Left forelimb (tissue), 1 donor: ENCODE data around the gene TAS2R38.

Experiments used
- DNase-seq: peaks from one replicate; pipeline ENCODE4 v3.0.0-alpha.2; 2018; ENCODE audit warnings: low spot score

Gene TAS2R38

DNA sequence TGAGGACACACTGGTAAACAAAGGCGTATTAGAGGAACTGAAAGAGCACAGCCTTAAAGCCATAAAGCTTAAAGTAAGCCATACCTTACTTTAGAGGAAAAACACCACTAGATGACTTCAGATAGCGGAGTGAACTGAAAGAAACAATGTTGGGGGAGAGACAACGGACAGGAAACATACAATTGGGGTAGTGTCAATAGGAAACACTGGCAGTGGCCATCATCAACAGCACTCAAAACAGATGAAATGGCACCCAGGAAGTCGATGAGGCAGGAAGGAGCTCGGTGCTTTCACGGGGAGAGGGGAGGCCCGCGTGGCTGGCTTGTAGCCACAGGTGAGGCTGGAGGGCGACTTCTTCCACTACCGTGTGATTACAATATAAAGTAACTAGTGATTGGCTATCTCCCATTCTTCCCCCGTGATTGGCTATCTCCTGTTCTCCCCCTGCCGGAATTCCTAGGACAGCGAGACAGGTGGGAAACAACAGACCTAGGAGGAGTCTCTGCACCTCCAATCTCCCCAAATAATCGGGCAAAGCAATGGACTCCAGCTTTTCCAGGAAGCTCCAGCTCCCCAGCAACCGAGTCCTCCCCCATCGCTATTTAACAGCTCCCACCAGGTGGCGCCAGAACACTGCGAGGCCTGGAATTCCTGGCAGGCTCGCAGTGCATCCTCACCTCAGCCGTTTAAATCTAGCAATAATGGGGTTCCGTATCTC lies 2.4 kb upstream of the TAS2R38 start:
- DNase-seq: no peak

DNA sequence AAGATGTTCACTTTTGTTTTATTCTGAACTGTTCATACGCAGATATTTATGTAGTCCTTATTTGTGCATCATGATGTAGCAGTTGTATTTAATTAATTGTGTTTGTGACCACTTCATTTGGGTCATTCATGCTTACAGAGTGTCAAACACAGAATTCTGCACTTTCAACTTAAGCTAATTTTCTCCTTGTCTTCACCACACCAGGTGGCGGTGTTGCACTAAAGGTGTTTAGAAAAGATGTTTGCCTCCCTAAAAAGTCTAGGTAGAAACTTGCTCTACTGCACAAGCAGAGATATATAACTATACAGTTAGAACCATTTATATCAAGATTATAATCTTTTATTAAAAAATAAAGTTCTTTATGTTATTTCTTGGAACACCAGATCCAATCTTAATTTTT lies 1.3 kb upstream of the TAS2R38 start:
- DNase-seq: no peak

DNA sequence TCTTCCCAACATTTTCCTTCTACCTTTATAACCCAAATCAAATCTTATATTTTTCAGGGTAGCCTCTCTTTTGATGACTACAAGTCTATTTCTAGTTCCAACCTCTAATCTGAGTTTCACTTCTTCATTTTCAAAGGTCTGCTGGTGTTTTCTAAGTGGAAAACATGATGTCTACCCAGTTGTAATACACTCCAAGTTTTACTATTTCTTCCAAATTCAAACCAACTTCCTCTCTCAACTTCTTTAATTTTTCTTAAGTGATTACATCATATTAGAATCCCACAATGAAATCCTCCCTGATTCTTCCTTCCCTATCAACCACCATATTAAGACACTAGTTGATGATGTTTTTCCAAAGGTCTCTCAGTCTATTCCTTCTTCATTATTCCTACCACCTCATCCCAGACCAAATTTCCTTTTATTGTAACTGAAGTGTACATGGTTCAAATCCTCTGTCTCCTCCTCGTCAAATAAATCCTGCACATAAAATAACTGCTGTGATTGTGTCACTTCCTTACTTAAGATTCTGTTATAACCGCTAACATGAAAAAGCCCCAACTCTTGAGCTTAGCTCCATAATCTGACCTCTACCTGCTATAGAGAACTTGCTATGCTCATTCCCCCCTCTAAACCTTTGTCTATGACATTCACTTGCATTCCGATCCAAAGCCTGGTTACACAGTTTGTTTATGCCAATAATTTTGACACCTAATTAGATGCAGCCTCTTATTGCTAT lies 12.7 kb downstream of the TAS2R38 start:
- no peak for DNase-seq

DNA sequence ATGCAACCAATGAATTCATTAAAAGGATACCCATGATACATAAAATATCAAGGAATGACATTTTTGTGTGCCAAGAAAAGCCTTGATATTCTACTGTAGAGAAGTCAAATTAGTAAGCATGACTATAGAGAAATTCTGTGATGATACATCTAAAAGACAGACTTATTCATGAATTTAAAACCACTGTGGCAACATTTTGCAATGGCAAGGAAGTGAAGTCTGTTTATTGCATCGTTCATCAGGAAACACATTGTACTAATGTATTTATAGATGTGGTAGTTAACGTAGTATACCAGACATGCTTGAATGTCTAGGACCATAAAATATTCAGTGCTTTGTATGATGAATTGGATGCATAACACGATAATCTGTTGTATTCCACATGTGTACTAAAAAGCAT lies 17.5 kb downstream of the TAS2R38 start:
- DNase-seq: no peak

DNA sequence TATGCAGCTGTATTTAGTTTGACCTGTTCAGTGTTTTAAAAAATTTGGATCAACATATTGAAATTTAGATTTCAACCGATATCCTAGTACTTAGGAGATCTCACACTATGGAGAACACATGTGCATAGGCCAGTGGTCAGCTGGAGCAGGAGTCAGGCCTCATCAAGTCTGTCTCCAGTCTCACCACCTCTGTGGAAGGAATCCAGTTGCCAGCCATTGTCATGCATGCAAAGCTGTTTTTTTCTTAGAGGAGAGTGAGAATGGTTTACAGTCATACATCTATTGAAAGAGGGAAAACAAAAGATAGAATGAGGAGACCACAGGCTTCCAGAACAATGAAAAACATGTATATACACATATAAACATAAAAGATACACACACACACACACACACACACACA lies 19.2 kb downstream of the TAS2R38 start:
- no peak for DNase-seq

GRCh38 chr7:141952461-141952860 lies 21.1 kb downstream of the TAS2R38 start:
- no peak for DNase-seq

- no peak for DNase-seq
Observed at GRCh38 chr7:141950806-141951205, 22.8 kb downstream of the TAS2R38 start.

GRCh38 chr7:141949911-141950310 lies 23.7 kb downstream of the TAS2R38 start:
- DNase-seq: no peak

DNA sequence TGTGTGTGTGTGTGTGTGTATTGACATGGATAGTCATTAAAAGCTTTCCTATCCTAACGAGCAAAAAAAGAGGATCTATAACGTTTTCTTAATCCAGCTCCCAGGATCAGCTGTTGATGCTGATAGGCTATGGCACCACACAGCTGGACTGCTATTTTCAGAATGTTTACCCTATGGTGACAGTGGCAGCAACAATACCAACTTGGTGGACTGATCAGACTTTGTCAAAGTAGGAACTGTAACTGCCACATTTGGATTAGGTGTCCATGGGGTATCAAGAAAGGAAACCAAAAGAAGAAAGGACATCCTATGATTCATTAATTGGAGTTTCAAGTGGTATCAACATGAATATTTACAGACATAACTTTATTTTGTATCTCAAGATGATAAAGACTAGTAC lies 24.1 kb downstream of the TAS2R38 start:
- DNase-seq: no peak

- no peak for DNase-seq
Observed at GRCh38 chr7:141949021-141949420, 24.6 kb downstream of the TAS2R38 start.

DNA sequence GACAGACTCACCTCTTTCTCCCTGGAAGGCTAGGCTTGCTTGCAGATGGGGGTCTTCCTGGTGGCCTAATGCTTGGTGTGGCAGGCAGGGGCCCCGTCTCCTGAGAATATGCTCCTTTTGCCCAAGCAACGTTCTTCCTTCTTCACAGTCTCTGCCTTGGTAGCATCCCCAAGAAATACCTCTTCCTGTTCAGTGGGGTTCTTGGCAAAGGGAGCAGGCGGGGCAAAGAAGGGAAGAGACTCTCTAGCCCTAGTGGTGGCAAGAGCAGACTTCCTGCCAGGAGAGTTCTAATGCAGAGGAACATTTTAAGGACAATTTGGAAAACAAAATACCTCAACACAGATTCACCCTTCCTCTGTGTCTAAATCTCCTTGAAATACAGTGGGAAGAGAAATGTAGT lies 26.8 kb downstream of the TAS2R38 start, which contains the start of gene CLEC5A:
CLEC5A (minus strand) TSS at position 179 of the 400 bp plus-strand sequence. CDS start 682 bp downstream, outside the sequence.
- no peak for DNase-seq

GRCh38 chr7:141945356-141945755 lies 28.2 kb downstream of the TAS2R38 start:
- no peak for DNase-seq

DNA sequence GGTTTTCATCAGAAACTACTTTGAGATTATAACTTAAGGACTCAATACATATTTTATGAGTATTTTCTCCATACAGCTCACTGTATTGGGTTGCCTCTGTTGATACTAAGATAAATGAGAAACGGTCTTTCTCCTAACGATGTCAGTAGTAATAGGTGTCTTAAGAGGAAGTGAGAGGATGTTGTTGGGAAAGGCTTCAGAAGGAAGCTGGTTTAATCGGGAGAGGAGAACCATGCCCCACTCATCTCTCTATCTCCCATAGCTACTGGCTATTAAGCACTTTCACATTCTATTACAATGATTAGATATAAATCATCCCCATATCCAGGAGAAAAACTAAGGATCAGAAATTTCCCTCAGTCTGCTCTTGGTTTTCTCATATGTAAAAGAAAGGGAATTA lies 28.8 kb downstream of the TAS2R38 start:
- DNase-seq: no peak

DNA sequence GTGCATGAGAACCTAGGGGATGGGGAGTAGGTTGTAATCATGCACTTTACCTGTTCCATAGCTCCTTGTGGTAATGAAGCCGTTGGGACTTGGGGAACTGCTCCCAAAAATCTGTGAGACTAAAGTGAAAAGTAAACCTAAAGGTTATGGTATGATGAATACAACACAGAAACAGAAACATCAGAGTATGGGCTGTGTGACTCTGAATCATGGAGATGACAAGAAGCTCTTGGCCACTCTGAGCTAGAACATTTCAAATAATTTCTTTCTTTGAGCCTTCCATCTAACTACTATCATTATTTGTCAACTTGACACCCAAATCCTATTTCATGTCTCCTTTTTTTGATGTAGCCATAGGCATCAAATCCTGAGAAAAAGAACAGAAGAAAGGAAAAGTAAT lies 29.7 kb downstream of the TAS2R38 start:
- DNase-seq: no peak

GRCh38 chr7:141941075-141941474 lies 32.5 kb downstream of the TAS2R38 start:
- DNase-seq: no peak

- no peak for DNase-seq
Observed at GRCh38 chr7:141930211-141930610, 43.4 kb downstream of the TAS2R38 start.

DNA sequence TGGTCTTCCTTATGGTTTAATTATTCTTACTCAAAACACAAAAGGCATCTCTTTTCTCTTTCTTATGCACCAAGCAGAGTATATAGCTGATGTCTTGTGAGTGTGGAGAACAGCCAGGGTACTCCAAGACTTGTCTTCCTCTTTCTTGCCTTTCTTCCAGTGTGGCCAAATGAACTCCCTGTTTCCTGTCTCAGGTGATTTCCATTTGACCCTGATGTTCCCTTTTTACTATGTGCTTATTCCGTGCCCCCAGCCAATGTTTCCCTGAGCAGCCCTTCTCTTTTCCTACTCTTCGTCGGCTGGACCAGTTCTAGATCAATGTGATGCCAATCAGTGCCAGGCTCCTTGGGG lies 44.8 kb downstream of the TAS2R38 start:
- no peak for DNase-seq

- DNase-seq: no peak
Observed at GRCh38 chr7:141928146-141928844, 45.3 kb downstream of the TAS2R38 start.
